ENCODE measurements around the gene RNLS. TPM values are rescaled to one million over a fixed set of nuclear protein-coding genes. Genes with fewer than 3 reads are reported as not detected.

The RNLS gene
- polyA plus RNA-seq, 3 donors: 3.3 to 3.9 (median 3.7) TPM

DNA sequence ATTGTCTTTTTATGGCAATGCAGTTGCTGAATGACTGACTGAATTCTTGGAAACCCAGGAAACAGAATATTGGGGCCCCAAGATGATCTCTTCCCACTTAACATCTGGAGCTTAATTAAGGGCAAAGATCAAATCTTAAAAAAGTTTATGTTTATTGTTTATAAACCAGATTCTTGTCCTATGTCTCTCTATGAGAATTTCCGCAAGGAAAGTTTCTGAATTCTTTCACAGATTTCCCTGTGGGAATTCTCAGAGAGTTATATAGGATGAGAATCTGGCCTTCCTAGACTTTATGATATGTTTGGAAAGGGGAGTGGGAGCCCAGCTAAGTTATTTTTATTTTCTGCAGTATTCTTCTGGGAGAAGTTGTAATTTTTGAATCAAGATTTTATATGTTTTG lies 166.3 kb downstream of the RNLS start:
- Histone ChIP-seq H3K79me2 (ENCODE audit: insufficient read depth, low read length) (no peaks in the 10 kb centered on the region), H3K9ac (ENCODE audit: insufficient read depth, low read length, poor library complexity, severe bottlenecking) (no peak overlapping the region), H2AFZ (ENCODE audit: insufficient read depth, low read depth, low read length, poor library complexity, severe bottlenecking) (no peak overlapping the region), H4K20me1 (ENCODE audit: insufficient read depth, low read length) (no peaks in the 10 kb centered on the region), H3K36me3 (replicated peaks in 1 of 2; ENCODE audit: control insufficient read depth in 1 of 2, insufficient read depth in 2 of 2, low read length in 2 of 2) (no peaks in the 10 kb centered on the region), H3K9me3 (replicated peaks in 1 of 2; ENCODE audit: control insufficient read depth in 1 of 2, insufficient read depth in 1 of 2, low read length in 2 of 2) (no peaks in the 10 kb centered on the region), H3K4me3 (replicated peaks in 1 of 3; ENCODE audit: low read depth in 2 of 3, low read length in 3 of 3) (no peak overlapping the region), H3K4me1 (ENCODE audit: control insufficient read depth in 1 of 2, insufficient read depth in 2 of 2, low read length in 2 of 2) (peaks cover 9 to 13% of the 10 kb centered on the region in 2 donors), H3K27ac (ENCODE audit: low read depth in 1 of 2, low read length in 2 of 2) (no peak overlapping the region), H3K27me3 (ENCODE audit: control insufficient read depth in 2 of 2, insufficient read depth in 2 of 2, low read length in 2 of 2) (no peaks in the 10 kb centered on the region), H3K4me2 (replicated peaks; ENCODE audit: extremely low read depth, low read length, poor library complexity, severe bottlenecking) (no peak overlapping the region)
- Mint-ChIP-seq H3K4me3 (no peak overlapping the region), H3K4me1 (peaks cover 7% of the 10 kb centered on the region), H3K27ac (no peak overlapping the region), H3K27me3 (ENCODE audit: low read depth in 3 of 3) (no peaks in the 10 kb centered on the region), H3K36me3 (no peaks in the 10 kb centered on the region), H3K9me3 (peaks cover 0 to 2% (median 0%) of the 10 kb centered on the region in 7 donors)
- no peak for DNase-seq
- no peak for TF ChIP-seq CTCF (IDR thresholded peaks at IDR 0.05)
- intact Hi-C loops (cut with micrococcal nuclease): loop anchor here in 1 of 2 donors (10.0 kb wide), 1 partner anchor 302 kb away; no protein-coding TSS in a partner anchor
- WGBS (ENCODE audit: insufficient coverage): no CpG with 5 or more reads among the region's 1 CpG

DNA sequence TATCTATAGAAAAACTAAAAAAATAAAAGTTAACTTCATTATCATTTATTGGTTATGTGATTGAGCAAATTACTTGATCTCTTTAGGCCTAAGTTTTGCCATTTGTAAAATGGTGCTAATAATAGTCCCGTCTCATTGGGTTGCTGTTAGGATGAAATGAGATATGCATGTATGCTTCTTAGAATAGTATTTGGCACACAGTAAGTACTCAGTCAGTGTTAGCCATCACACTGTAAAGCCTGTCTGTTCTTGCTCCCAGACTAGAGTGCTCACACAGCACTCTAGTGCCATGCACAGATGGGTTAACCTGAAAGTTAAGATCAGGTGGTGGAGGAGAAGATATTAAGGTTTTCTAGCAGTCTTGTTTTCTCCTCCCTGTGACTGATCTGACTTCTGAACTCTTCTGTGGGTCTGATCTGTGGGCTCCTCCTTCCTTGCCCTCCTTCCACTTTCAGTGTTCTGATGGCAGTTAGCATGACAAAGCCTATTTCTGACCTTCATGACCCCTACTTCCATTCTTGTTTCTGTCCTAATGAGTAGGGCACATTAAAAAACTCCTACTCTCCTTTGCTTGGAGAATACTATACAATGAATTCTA lies 167.5 kb downstream of the RNLS start:
- Mint-ChIP-seq H3K36me3 (no peaks in the 10 kb centered on the region), H3K27me3 (ENCODE audit: low read depth in 3 of 3) (no peaks in the 10 kb centered on the region), H3K9me3 (peaks cover 0 to 2% (median 0%) of the 10 kb centered on the region in 7 donors), H3K4me1 (peaks cover 7% of the 10 kb centered on the region), H3K27ac (no peak overlapping the region), H3K4me3 (no peak overlapping the region)
- Histone ChIP-seq H3K4me2 (replicated peaks; ENCODE audit: extremely low read depth, low read length, poor library complexity, severe bottlenecking) (no peak overlapping the region), H4K20me1 (ENCODE audit: insufficient read depth, low read length) (no peaks in the 10 kb centered on the region), H3K4me3 (replicated peaks in 1 of 3; ENCODE audit: low read depth in 2 of 3, low read length in 3 of 3) (no peak overlapping the region), H3K4me1 (ENCODE audit: control insufficient read depth in 1 of 2, insufficient read depth in 2 of 2, low read length in 2 of 2) (peaks cover 9 to 13% of the 10 kb centered on the region in 2 donors), H3K79me2 (ENCODE audit: insufficient read depth, low read length) (no peaks in the 10 kb centered on the region), H3K27me3 (ENCODE audit: control insufficient read depth in 2 of 2, insufficient read depth in 2 of 2, low read length in 2 of 2) (no peaks in the 10 kb centered on the region), H3K9ac (ENCODE audit: insufficient read depth, low read length, poor library complexity, severe bottlenecking) (no peak overlapping the region), H3K36me3 (replicated peaks in 1 of 2; ENCODE audit: control insufficient read depth in 1 of 2, insufficient read depth in 2 of 2, low read length in 2 of 2) (no peaks in the 10 kb centered on the region), H3K27ac (ENCODE audit: low read depth in 1 of 2, low read length in 2 of 2) (no peak overlapping the region), H3K9me3 (replicated peaks in 1 of 2; ENCODE audit: control insufficient read depth in 1 of 2, insufficient read depth in 1 of 2, low read length in 2 of 2) (no peaks in the 10 kb centered on the region), H2AFZ (ENCODE audit: insufficient read depth, low read depth, low read length, poor library complexity, severe bottlenecking) (peak overlapping the region; percentile 7)
- DNase-seq: no peak
- intact Hi-C loops (cut with micrococcal nuclease): loop anchor here in 1 of 2 donors (10.0 kb wide), 1 partner anchor 301 kb away; no protein-coding TSS in a partner anchor
- 60% methylated on average over 1 of the region's 1 CpG for WGBS (ENCODE audit: insufficient coverage)
- TF ChIP-seq CTCF (IDR thresholded peaks at IDR 0.05): no peak

All from CD14-positive monocyte (primary cell).